Glomerular endothelial cell (primary cell): ENCODE measurements around the gene SCGB2B2. TPM values are rescaled to one million over a fixed set of nuclear protein-coding genes. Genes with fewer than 3 reads are reported as not detected.

Experiments
- total RNA-seq: library from RNA; depleted of rRNA; stranded (reverse); fragments of >200 nt; gene quantifications from 2 replicates; pipeline ENCODE4 v1.2.3, GENCODE V29; 2015

The SCGB2B2 gene
- total RNA-seq, 1 donor from 2014 or later: 0.12 TPM

Other genes with a start within 250 kb of the SCGB2B2 start
- gene UBA2, start 248.8 kb downstream of the SCGB2B2 start, total RNA-seq: 53.4 and 69.0 TPM in 2 replicates
- 18.3 and 20.6 TPM in 2 replicates for gene WTIP, start 195.4 kb downstream of the SCGB2B2 start, total RNA-seq
- 11.4 and 12.4 TPM in 2 replicates for gene ZNF302, start 519 bp upstream of the SCGB2B2 start, total RNA-seq
- gene ZNF181, start 57.1 kb upstream of the SCGB2B2 start, total RNA-seq: 5.1 and 15.6 TPM in 2 replicates
- 7.9 and 9.3 TPM in 2 replicates for gene ZNF599, start 96.1 kb upstream of the SCGB2B2 start, total RNA-seq
- gene ZNF30, start 249.7 kb upstream of the SCGB2B2 start, total RNA-seq: 2.2 and 3.8 TPM in 2 replicates